Pancreas (tissue), 10 donors: ENCODE data around the gene SLC5A2. TPM values are rescaled to one million over a fixed set of nuclear protein-coding genes. Genes with fewer than 3 reads are reported as not detected.

Experiments used
- ATAC-seq, 4 donors: fragments of 200-7000 bp; cut with Tn5 transposase; one replicate each; pipeline versions ENCODE4 v1.8.0 to v1.9.1; 2020; ENCODE audit warnings: mild to moderate bottlenecking in 4 of 4, moderate library complexity in 4 of 4
- DNase-seq, 6 donors: peaks; one replicate each; pipeline ENCODE4 v3.0.0-alpha.2; 2020
- FAIRE-seq: peaks from 2 replicates; lab custom pipeline; 2012; peaks lifted over from hg19 to GRCh38; lab: Jason Lieb, UNC
- H3K27ac ChIP-seq, 4 donors: fragments of 200-600 bp; sonication (generic); 1 replicate in 3 of 4; 2 replicates in 1 of 4; pipeline versions ENCODE4 v1.5.0 to v1.8.0; 2020
- H3K27me3 ChIP-seq, 4 donors: fragments of 200-600 bp; one replicate each; pipeline ENCODE4 v1.8.0; 2021
- H3K36me3 ChIP-seq, 3 donors: fragments of 200-600 bp; sonication (generic) in 1 of 3; one replicate each; pipeline versions ENCODE4 v1.5.0 to v1.8.0; 2020 to 2021
- H3K4me1 ChIP-seq, 3 donors: fragments of 200-600 bp; one replicate each; pipeline ENCODE4 v1.8.0; 2021
- H3K4me3 ChIP-seq, 4 donors: fragments of 200-600 bp; sonication (generic) in 2 of 4; one replicate each; pipeline versions ENCODE4 v1.5.0 to v1.8.0; 2020 to 2021
- H3K9me3 ChIP-seq, 4 donors: fragments of 200-600 bp; one replicate each; pipeline ENCODE4 v1.8.0; 2021
- CTCF ChIP-seq, 4 donors: fragments of 200-600 bp; sonication (generic) in 3 of 4; IDR thresholded peaks; one replicate each; pipeline versions ENCODE4 v1.5.0 to v1.8.0; 2021; ENCODE audit warnings: antibody characterized with exemption in 4 of 4
- WGBS, 2 donors: extraction: QIAGEN DNeasy Blood & Tissue Kit; methylation state at CpG; one replicate each; pipeline ENCODE4 v1.1.7; 2013; 5-methylcytosine and 5-hydroxymethylcytosine counted together
- intact Hi-C, 3 donors: fragments of 100-400 bp; cut with DNase I; formaldehyde crosslinking; loops; one replicate each; pipeline versions ENCODE4 v1.11.1 to v1.14.2; 2022
- polyA plus RNA-seq, 2 donors: library from polyadenylated mRNA; stranded (reverse); fragments of 200-250 nt; gene quantifications; one replicate each; pipeline ENCODE4 v1.2.3, GENCODE V29; 2013
- total RNA-seq, 6 donors: library from RNA; stranded (reverse); fragmentation: NEBNext Ultra II Directional in 4 of 6; extraction: Animal tissue kit (Norgen Biotek cat#: 25700) in 4 of 6; gene quantifications; one replicate each; pipeline versions ENCODE4 v1.2.1 to v1.2.4, GENCODE V29; 2021 to 2023
- donor health status: healthy with polysubstance abuse.
- donor health status: DM: no; HTN: no; CAD: no; lungs with moderate emphysema.
- donor health status: DM: no; HTN: no; CAD: no.
- donor health status: control.
- donor health status: control.
- donor health status: Bipolar disorder and iron deficiency.
- donor health status: DM: yes; HTN: yes; CAD: no.
- donor health status: DM: no; HTN: no; CAD: no.
- donor health status: DM: no; HTN: no; CAD: no.
- donor health status: DM: yes; HTN: yes; CAD: no.

Gene SLC5A2
- total and polyA plus RNA-seq, 8 donors: 0.35 to 4.9 (median 0.64) TPM

- TF ChIP-seq CTCF (IDR thresholded peaks at IDR 0.05): no peak
- no peak overlapping the region for H3K27ac ChIP-seq
- H3K4me1 ChIP-seq: peaks cover 0 to 3% (median 0%) of the 10 kb centered on the region in 3 donors
- ATAC-seq (no peak), FAIRE-seq (no peak), DNase-seq (no peak)
- peaks cover 0 to under 1% (median 0%) of the 10 kb centered on the region in 3 donors for H3K36me3 ChIP-seq
- H3K4me3 ChIP-seq: no peak overlapping the region
- intact Hi-C loops: no loop called here
- no peaks in the 10 kb centered on the region for H3K9me3 ChIP-seq
- WGBS, 2 donors: 81 to 88% methylated on average over 5 of the region's 5 CpGs
- H3K27me3 ChIP-seq: no peaks in the 10 kb centered on the region
Observed at GRCh38 chr16:31467858-31468257, 15.1 kb upstream of the SLC5A2 start.

GRCh38 chr16:31470615-31471014, 12.3 kb upstream of the SLC5A2 start:
- DNase-seq (no peak), FAIRE-seq (no peak), ATAC-seq (no peak)
- whole genome bisulfite sequencing, 2 donors: 58 to 69% methylated on average over 3 of the region's 3 CpGs
- no peak for TF ChIP-seq CTCF (IDR thresholded peaks at IDR 0.05)
- intact Hi-C loops: no loop called here
- Histone ChIP-seq H3K9me3 (no peaks in the 10 kb centered on the region), H3K27me3 (no peaks in the 10 kb centered on the region), H3K36me3 (no peaks in the 10 kb centered on the region), H3K4me3 (no peak overlapping the region), H3K4me1 (peaks cover 0 to 5% (median 0%) of the 10 kb centered on the region in 3 donors), H3K27ac (no peak overlapping the region)

- no peak for FAIRE-seq
Observed at GRCh38 chr16:31471241-31471874, 11.6 kb upstream of the SLC5A2 start.

GRCh38 chr16:31471875-31472708, 10.8 kb upstream of the SLC5A2 start, which contains the start of gene TGFB1I1:
TGFB1I1 (plus strand) TSS chr16:31472152; CDS start chr16:31472189, 37 bp downstream.
- TF ChIP-seq CTCF (IDR thresholded peaks at IDR 0.05): no peak
- peak within 1 kb of the TSS in 2 of 4 donors; percentile 50 to 51 for H3K27ac ChIP-seq
- no peaks in the 10 kb centered on the region for H3K27me3 ChIP-seq
- peak in 2 of 4 donors; percentile 1 to 6 for ATAC-seq
- intact Hi-C loops: no loop called here
- peak within 1 kb of the TSS; percentile 12 to 50 (median 22) for H3K4me3 ChIP-seq
- peaks cover 0 to 7% (median 3%) of the 10 kb centered on the region in 3 donors for H3K4me1 ChIP-seq
- H3K9me3 ChIP-seq: no peaks in the 10 kb centered on the region
- no peak for DNase-seq
- WGBS, 2 donors: 3% methylated on average over 38 to 62 of the region's 63 CpGs
- FAIRE-seq: no peak
- H3K36me3 ChIP-seq: no peaks in the 10 kb centered on the region

More at GRCh38 chr16:31471241-31471874, 11.6 kb upstream of the SLC5A2 start:
- ATAC-seq: no peak
- Histone ChIP-seq H3K27me3 (no peaks in the 10 kb centered on the region), H3K36me3 (no peaks in the 10 kb centered on the region), H3K4me1 (peaks cover 0 to 7% (median 3%) of the 10 kb centered on the region in 3 donors), H3K27ac (peak overlapping the region in 2 of 4 donors; percentile 2 to 51), H3K9me3 (no peaks in the 10 kb centered on the region), H3K4me3 (peak overlapping the region in 3 of 4 donors; percentile 18 to 50 (median 27))
- WGBS, 2 donors: 48 to 54% methylated on average over 15 of the region's 15 CpGs
- TF ChIP-seq CTCF (IDR thresholded peaks at IDR 0.05): no peak
- intact Hi-C loops: no loop called here
- no peak for DNase-seq
